SJSA1 (cell line): ENCODE results near the gene ACP3. TPM values are rescaled to one million over a fixed set of nuclear protein-coding genes. Genes with fewer than 3 reads are reported as not detected.

Source experiments
- DNase-seq, 2 experiments: peaks; one replicate each; pipeline ENCODE4 v3.0.0-alpha.2; 2015 to 2020; ENCODE audit warnings: low spot score in 2 of 2, low read depth in 1 of 2
- H3K27ac ChIP-seq: fragments of 250-450 bp; sonication (Bioruptor Pico); 2 replicates; pipeline ENCODE4 v1.5.1; 2020; ENCODE audit warnings: mild to moderate bottlenecking, moderate library complexity
- H3K27me3 ChIP-seq: fragments of 250-450 bp; sonication (Bioruptor Pico); replicated peaks from 2 replicates; pipeline ENCODE4 v1.5.1; 2020; ENCODE audit warnings: mild to moderate bottlenecking, moderate library complexity
- H3K36me3 ChIP-seq: fragments of 250-450 bp; sonication (Bioruptor Pico); 2 replicates; pipeline ENCODE4 v1.5.1; 2020; ENCODE audit warnings: mild to moderate bottlenecking
- H3K4me1 ChIP-seq: fragments of 250-450 bp; sonication (Bioruptor Pico); replicated peaks from 2 replicates; pipeline ENCODE4 v1.6.1; 2021; ENCODE audit warnings: mild to moderate bottlenecking
- H3K4me3 ChIP-seq: fragments of 250-450 bp; sonication (Bioruptor Pico); 2 replicates; pipeline ENCODE4 v1.5.1; 2020; ENCODE audit warnings: mild to moderate bottlenecking
- H3K9me3 ChIP-seq: fragments of 250-450 bp; sonication (Bioruptor Pico); replicated peaks from 2 replicates; pipeline ENCODE4 v1.5.1; 2020; ENCODE audit warnings: mild to moderate bottlenecking
- total RNA-seq: library from RNA; depleted of rRNA; stranded (reverse); fragments of >200 nt; shearing (Covaris generic); gene quantifications from 2 replicates; pipeline ENCODE4 v1.2.3, GENCODE V29; 2014; rRNA removed

Gene ACP3, protein sequence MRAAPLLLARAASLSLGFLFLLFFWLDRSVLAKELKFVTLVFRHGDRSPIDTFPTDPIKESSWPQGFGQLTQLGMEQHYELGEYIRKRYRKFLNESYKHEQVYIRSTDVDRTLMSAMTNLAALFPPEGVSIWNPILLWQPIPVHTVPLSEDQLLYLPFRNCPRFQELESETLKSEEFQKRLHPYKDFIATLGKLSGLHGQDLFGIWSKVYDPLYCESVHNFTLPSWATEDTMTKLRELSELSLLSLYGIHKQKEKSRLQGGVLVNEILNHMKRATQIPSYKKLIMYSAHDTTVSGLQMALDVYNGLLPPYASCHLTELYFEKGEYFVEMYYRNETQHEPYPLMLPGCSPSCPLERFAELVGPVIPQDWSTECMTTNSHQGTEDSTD
- not detected in 2 replicates for total RNA-seq

DNA sequence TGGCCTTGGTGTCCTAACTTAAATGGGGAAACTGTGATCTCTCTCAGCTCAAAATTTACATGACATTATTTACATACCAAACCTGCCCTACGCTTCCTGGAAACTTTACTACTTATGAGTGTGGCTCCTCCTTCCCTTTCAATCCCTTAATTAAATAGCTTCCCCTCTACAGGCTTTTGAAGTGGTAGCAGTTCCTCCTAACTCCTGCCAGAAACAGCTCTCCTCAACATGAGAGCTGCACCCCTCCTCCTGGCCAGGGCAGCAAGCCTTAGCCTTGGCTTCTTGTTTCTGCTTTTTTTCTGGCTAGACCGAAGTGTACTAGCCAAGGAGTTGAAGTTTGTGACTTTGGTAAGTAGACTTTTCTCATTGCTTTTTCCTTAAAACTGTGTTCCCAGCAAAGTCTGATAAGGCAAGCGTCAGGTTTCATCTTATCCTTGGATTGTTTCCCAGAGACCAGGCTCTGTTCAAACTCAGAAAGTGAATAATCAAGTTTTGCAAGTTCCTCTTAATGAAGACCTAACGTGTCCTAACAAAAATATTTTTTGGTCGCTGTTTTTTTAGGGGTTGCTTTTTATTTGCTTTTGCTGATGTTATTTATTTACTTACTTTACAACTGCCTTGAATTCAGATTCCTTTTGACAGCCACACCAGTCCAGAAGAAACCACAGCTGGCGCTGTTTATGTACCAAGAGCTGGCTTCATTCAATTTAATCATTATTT, at the start of gene ACP3:
Gene ACP3, plus strand, starts transcription at position 179 of the 720 bp plus-strand sequence. Its CDS starts 50 bp downstream, at position 229.
- H3K36me3 ChIP-seq = no peaks in the 10 kb centered on the region
- DNase-seq = peak in 1 of 2 experiments; percentile 16
- no peak within 1 kb of the TSS for H3K27ac ChIP-seq
- no peaks in the 10 kb centered on the region for H3K9me3 ChIP-seq
- H3K4me3 ChIP-seq = no peak within 1 kb of the TSS
- H3K4me1 ChIP-seq = peaks cover 15% of the 10 kb centered on the region
- peaks cover 4% of the 10 kb centered on the region; the same call in 1 of the 2 replicates for H3K27me3 ChIP-seq

DNA sequence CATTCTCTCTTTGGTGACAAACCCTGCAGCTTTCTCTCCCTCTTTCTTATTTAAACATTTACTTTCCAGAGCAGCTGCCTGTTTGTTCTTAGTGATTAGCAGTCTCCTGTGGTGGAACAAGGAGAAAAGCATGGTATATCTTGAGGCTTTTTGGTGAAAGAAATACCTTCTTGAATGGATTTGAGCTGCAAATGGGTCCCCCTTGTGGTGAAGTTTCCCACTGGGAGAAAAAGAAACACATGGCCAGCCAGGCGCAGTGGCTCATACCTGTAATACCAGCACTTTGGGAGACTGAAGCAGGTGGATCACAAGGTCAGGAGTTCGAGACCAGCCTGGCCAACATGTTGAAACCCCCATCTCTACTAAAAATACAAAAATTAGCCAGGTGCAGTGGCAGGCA, 48.3 kb upstream of the ACP3 start:
- Histone ChIP-seq H3K36me3 (no peaks in the 10 kb centered on the region), H3K27ac (no peak overlapping the region), H3K27me3 (no peaks in the 10 kb centered on the region), H3K9me3 (no peaks in the 10 kb centered on the region; the same call in 1 of the 2 replicates), H3K4me1 (no peaks in the 10 kb centered on the region), H3K4me3 (no peak overlapping the region)
- DNase-seq = no peak

DNA sequence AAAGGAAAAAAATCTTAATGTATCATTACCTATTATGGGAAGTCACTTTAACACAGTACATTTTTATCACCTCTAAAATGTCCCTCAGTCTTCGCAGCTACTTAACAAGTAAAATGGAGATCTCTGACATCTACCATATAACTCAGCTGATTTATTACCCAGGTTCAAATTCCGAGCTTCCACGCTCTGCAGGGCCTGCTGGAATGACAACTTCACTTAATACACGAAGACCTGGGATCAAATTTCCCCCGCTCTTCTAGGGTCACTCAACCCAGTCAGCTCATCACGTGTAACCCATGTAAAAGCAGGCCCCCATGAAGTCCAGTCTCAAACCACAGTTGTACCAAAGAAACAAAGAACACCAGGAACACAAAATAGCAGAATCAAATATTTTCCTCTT, 44.2 kb upstream of the ACP3 start:
- no peak overlapping the region for H3K27ac ChIP-seq
- DNase-seq = no peak
- H3K36me3 ChIP-seq = no peaks in the 10 kb centered on the region
- H3K9me3 ChIP-seq = no peaks in the 10 kb centered on the region
- H3K27me3 ChIP-seq = no peaks in the 10 kb centered on the region
- H3K4me1 ChIP-seq = no peaks in the 10 kb centered on the region
- no peak overlapping the region for H3K4me3 ChIP-seq

DNA sequence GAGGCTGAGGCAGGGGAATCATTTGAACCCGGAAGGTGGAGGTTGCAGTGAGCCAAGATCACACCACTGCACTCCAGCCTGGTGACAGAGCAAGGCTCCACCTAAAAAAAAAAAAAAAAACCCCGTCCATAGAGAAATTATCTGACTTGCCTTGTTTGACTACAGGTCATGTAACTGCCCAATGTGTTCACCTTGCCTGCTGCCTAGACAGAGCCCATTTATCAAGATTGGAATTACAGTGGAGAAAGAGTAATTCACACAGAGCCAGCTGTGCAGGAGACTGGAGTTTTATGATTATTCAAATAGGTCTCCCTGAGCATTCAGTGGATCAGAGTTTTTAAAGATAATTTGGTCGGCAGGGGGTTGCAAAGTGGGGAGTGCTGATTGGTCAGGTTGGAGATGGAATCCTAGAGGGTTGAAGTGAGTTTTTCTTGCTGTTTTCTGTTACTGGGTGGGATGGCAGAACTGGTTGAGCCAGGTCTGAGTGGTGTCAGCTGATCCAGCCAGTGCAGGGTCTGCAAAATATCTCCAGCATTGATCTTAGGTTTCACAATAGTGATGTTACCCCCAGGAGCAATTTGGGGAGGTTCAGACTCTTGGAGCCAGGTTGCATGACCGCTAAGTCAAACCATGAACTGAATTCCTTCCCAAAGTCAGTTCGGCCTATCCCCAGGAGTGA, 40.8 kb upstream of the ACP3 start:
- Histone ChIP-seq H3K36me3 (no peaks in the 10 kb centered on the region), H3K9me3 (no peaks in the 10 kb centered on the region), H3K4me3 (no peak overlapping the region), H3K27ac (no peak overlapping the region), H3K27me3 (no peaks in the 10 kb centered on the region), H3K4me1 (no peaks in the 10 kb centered on the region)
- no peak for DNase-seq

DNA sequence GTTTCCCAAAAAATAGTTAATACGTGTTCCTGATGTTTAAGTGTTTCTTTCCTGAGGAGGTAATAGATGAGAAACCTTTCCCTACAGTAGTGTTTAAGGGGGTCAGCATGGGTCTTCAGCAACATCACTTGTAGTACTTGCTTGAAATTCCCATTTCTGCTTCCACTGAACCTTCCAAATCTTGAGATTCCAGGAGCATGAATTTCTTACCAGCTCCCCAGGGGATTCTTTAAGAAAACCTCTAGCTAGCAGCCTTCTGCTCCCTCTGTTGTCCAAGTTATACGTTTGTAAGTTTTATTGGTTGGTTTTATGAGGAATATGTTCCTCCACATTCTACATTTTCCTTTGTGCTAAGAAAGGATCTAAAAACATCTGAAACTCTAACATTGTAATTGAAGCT, 38.2 kb upstream of the ACP3 start:
- no peaks in the 10 kb centered on the region for H3K36me3 ChIP-seq
- H3K9me3 ChIP-seq = no peaks in the 10 kb centered on the region
- no peaks in the 10 kb centered on the region for H3K4me1 ChIP-seq
- no peak for DNase-seq
- H3K27ac ChIP-seq = no peak overlapping the region
- no peaks in the 10 kb centered on the region for H3K27me3 ChIP-seq
- H3K4me3 ChIP-seq = no peak overlapping the region

DNA sequence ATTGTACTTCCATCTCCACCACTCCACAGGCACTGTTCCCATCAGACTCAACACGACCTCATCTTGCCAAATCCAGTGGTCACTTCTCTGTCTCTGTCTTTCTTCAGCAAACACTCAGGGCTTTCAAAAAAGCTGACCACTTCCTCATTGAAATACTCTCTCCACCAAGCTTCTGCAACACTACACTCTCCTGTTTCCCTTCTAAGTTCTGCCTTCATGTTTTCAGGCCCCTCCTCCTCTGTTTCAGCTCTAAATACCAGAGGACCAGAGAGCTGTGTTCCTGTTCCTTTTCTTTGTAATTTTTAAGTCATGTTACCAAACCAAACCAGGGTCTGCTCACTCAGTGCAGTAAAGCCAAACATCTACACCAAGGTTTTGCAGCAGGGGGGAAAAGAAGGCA, 33.8 kb upstream of the ACP3 start:
- no peaks in the 10 kb centered on the region for H3K27me3 ChIP-seq
- H3K36me3 ChIP-seq = no peaks in the 10 kb centered on the region
- H3K9me3 ChIP-seq = no peaks in the 10 kb centered on the region
- no peaks in the 10 kb centered on the region for H3K4me1 ChIP-seq
- no peak overlapping the region for H3K27ac ChIP-seq
- DNase-seq = no peak
- H3K4me3 ChIP-seq = no peak overlapping the region

DNA sequence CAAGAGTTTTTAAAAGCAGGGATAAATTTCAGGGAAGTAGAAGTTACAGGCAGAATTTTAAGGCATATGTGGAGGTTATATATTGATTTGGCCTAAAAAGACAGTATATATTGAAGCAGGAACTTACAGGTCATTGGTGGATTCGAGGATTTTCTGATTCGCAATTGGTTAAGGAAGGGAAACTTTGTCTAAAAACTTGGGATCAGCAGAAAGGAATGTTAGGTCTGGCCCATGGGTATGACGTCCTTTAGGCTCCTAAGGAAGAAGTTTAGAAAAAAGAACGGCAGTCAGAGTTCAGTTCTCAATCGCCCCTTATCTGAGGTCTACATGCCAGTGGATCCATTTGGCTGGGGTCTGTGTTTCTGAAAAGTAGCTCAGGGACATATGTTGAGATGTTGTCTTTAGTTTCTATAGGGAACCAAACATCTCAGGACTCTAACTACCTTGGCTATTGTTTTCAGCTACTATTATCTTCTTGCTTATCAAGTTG, 33.2 kb upstream of the ACP3 start:
- H3K36me3 ChIP-seq = no peaks in the 10 kb centered on the region
- H3K9me3 ChIP-seq = no peaks in the 10 kb centered on the region
- no peak for DNase-seq
- H3K4me1 ChIP-seq = no peaks in the 10 kb centered on the region
- H3K27me3 ChIP-seq = no peaks in the 10 kb centered on the region
- H3K27ac ChIP-seq = no peak overlapping the region
- no peak overlapping the region for H3K4me3 ChIP-seq

DNA sequence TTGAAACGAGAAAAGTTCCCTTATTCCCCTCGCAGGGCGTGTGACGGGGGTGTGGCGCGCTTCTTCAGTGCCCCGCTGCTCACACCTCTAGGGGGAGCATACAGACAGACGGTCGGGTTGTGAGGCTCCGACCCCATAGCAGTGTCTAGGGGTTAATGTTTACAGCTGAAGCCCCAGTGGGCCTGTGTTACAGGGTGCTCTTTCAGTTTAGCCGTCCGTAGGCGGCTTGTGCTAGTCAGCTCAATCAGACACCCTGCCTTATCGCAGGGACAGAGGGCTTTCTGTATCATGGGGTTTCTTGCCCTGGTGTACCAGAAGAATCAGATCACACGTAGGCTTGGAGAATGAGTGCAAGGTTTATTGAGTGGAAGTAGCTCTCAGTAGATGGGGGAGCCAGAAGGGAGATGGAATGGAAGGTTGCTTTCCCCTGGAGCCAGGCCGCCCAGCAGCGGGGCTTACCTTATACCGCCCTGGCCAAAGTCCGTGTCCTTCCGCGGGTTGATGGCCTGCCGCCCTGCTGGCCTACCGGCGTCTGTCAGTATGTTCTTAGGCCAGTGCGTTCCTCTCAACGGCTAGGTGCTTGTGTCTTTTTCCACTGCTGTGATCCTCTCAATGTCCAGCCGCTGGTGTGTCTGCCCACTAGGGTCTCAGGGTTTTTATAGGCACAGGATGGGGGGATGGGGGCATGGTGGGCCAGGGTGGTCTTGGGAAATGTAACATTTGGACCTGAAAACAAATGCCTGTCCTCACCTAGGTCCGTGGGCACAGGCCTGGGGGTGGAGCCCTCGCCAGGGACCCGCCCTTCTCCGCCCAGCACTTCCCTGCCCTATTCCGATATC, 32.2 kb upstream of the ACP3 start:
- no peaks in the 10 kb centered on the region for H3K4me1 ChIP-seq
- no peak overlapping the region for H3K4me3 ChIP-seq
- H3K27ac ChIP-seq = no peak overlapping the region
- no peak for DNase-seq
- H3K36me3 ChIP-seq = no peaks in the 10 kb centered on the region
- no peaks in the 10 kb centered on the region for H3K9me3 ChIP-seq
- H3K27me3 ChIP-seq = no peaks in the 10 kb centered on the region

DNA sequence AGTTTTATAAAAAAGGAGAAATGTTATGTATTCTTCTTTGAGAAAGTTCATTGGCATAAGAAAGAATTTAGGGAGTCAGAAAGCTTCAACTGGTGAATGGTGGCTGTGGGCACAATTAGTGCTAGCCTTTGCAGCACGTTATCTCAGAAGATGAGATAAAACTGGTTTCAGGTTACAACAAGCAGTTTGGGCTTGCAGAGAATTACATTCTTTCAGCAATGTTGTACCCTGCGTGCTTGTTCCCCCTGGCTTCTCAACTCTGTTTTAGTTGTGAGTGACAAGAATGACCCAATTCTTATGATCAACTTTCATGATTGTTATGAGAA, 31.6 kb upstream of the ACP3 start:
- no peak for DNase-seq
- no peaks in the 10 kb centered on the region for H3K27me3 ChIP-seq
- H3K9me3 ChIP-seq = no peaks in the 10 kb centered on the region
- no peaks in the 10 kb centered on the region for H3K36me3 ChIP-seq
- H3K27ac ChIP-seq = no peak overlapping the region
- no peak overlapping the region for H3K4me3 ChIP-seq
- H3K4me1 ChIP-seq = no peaks in the 10 kb centered on the region

DNA sequence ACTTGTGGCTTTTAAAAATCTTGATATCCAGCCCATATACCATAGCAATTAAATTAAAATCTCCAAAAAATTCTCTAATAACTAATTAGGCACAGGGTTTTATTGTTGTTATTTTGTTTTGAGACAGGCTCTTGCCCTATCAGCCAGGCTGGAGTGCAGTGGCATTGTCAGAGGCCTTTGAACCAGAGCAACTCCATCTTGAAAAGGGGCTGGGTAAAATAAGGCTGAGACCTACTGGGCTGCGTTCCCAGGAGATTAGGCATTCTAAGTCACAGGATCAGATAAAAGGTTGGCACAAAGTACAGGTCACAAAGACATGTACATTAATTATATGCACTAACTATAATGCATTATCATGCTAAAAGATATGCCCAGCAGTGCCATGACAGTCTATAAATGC, 31.2 kb upstream of the ACP3 start:
- H3K36me3 ChIP-seq = no peaks in the 10 kb centered on the region
- H3K27ac ChIP-seq = no peak overlapping the region
- no peaks in the 10 kb centered on the region for H3K9me3 ChIP-seq
- DNase-seq = no peak
- no peaks in the 10 kb centered on the region for H3K4me1 ChIP-seq
- H3K4me3 ChIP-seq = no peak overlapping the region
- H3K27me3 ChIP-seq = no peaks in the 10 kb centered on the region

DNA sequence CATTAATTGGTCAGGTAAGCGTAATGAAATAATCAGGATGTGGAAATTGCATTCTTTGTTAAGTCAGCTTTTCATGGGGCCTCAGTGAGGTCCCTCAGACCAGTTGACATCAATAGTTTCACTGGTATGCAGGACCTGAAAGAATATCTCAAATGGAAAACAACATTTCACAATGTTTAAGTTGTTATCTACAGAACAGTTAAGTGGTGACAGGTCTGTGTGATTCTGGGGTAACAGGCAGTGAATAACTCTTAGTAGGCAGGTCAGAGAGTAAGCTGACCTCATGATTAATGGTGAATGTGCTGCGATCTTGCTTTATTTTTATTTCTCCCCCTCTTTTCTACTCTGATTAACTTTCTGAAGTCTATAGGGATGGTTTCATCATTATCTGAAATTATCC, 28.9 kb upstream of the ACP3 start:
- no peaks in the 10 kb centered on the region for H3K36me3 ChIP-seq
- H3K27me3 ChIP-seq = no peaks in the 10 kb centered on the region
- no peak overlapping the region for H3K27ac ChIP-seq
- DNase-seq = no peak
- H3K4me3 ChIP-seq = no peak overlapping the region
- no peaks in the 10 kb centered on the region for H3K4me1 ChIP-seq
- H3K9me3 ChIP-seq = no peaks in the 10 kb centered on the region

DNA sequence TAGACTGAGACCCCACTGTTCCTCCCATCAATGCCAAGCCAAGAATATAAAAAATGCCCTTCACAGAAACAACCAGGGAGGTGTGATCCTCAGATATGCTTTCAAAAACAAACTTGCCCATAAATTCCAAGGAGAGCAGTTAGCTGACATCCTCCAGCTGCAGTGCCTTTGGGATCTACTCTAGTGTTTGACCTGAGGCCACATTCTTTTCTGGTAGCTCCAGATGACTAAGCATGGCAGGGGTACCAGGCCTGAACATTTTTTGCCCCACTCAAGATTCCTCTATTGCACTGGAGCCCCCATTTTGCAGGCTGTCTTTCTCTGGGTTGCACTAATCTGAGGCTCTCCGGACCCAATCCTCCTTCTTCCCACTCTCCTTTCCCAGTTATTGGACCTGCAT, 27.9 kb upstream of the ACP3 start:
- no peaks in the 10 kb centered on the region for H3K27me3 ChIP-seq
- no peak overlapping the region for H3K4me3 ChIP-seq
- H3K4me1 ChIP-seq = no peaks in the 10 kb centered on the region
- H3K36me3 ChIP-seq = no peaks in the 10 kb centered on the region
- H3K27ac ChIP-seq = no peak overlapping the region
- DNase-seq = no peak
- H3K9me3 ChIP-seq = no peaks in the 10 kb centered on the region

DNA sequence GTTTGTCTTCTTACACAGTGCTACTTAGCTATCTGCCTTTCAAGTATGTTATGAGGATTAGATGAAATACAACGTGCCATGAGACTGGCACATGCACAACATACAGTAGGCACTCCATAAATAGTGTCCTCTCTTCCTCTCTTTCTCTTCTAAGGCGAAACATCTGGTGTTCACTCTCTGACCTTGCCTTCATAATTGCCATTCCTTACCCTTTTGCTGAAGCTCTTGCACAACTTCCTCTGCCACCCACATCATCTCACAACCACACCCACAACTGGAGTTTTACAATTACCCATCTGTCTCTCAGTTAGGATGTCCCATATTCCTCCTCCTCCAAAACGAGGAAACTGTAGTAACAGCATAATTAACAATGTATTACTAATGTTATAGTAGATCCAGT, 26.4 kb upstream of the ACP3 start:
- Histone ChIP-seq H3K27me3 (no peaks in the 10 kb centered on the region), H3K4me3 (no peak overlapping the region), H3K36me3 (no peaks in the 10 kb centered on the region), H3K27ac (no peak overlapping the region), H3K4me1 (no peaks in the 10 kb centered on the region), H3K9me3 (no peaks in the 10 kb centered on the region)
- no peak for DNase-seq
